GM19099 (cell line): ENCODE data around the gene PCDHGA6.
"Not testable (repeated sequence)": the region's sequence is repeated elsewhere in the genome, so short reads cannot be mapped to it uniquely, and the experiment has no call there.

Experiments
- POLR2A ChIP-seq: IDR thresholded peaks from 3 replicates; pipeline ENCODE4 v1.6.1; 2011; ENCODE audit warnings: low read depth; ENCODE audit not compliant: insufficient read length; ENCODE audit errors: extremely low read depth

PCDHGA6 gene

GRCh38 chr5:141407790-141408505 is 34.3 kb downstream of the PCDHGA6 start, which contains the start of gene PCDHGB6:
Gene PCDHGB6, plus strand, starts transcription at chr5:141408021. Its CDS starts 182 bp downstream, at chr5:141408203.
- TF ChIP-seq POLR2A: not testable (repeated sequence)

- no peak for TF ChIP-seq POLR2A
Measured at GRCh38 chr5:141409598-141410306, 36.1 kb downstream of the PCDHGA6 start.

GRCh38 chr5:141411575-141411974 is 37.9 kb downstream of the PCDHGA6 start:
- TF ChIP-seq POLR2A: no peak

- no peak for TF ChIP-seq POLR2A
Measured at GRCh38 chr5:141412854-141413539, 39.3 kb downstream of the PCDHGA6 start, which contains the start of gene PCDHGA10. Gene PCDHGA10, plus strand, starts transcription at chr5:141412987. Its CDS starts 189 bp downstream, at chr5:141413176.

- no peak for TF ChIP-seq POLR2A
Measured at GRCh38 chr5:141413540-141414069, 39.9 kb downstream of the PCDHGA6 start.

GRCh38 chr5:141417494-141418172 is 43.9 kb downstream of the PCDHGA6 start, which contains the start of gene PCDHGB7:
Gene PCDHGB7, plus strand, starts transcription at chr5:141417677. Its CDS starts 183 bp downstream, at chr5:141417860.
- not testable (repeated sequence) for TF ChIP-seq POLR2A

GRCh38 chr5:141419074-141419880 is 45.6 kb downstream of the PCDHGA6 start:
- no peak for TF ChIP-seq POLR2A

- no peak for TF ChIP-seq POLR2A
Measured at GRCh38 chr5:141420855-141421488, 47.3 kb downstream of the PCDHGA6 start, which contains the start of gene PCDHGA11. Gene PCDHGA11, plus strand, starts transcription at chr5:141421051. Its CDS starts 177 bp downstream, at chr5:141421228.

- TF ChIP-seq POLR2A: no peak
Measured at GRCh38 chr5:141421489-141421855, 47.8 kb downstream of the PCDHGA6 start.

GRCh38 chr5:141422742-141423291 is 49.1 kb downstream of the PCDHGA6 start:
- no peak for TF ChIP-seq POLR2A

GRCh38 chr5:141427783-141428426 is 54.2 kb downstream of the PCDHGA6 start:
- TF ChIP-seq POLR2A: no peak
